Measurements from ENCODE around the gene RGS10. TPM values are rescaled to one million over a fixed set of nuclear protein-coding genes. Genes with fewer than 3 reads are reported as not detected.

RGS10 gene
- total RNA-seq, 1 experiment from 2014 or later, result 22.6 TPM

- TF ChIP-seq AR (CRISPR knock-in tag; IDR thresholded peaks at IDR 0.05), result no peak
- no peak for TF ChIP-seq PREB (CRISPR knock-in tag; IDR thresholded peaks at IDR 0.05; ENCODE audit: borderline replicate concordance)
- TF ChIP-seq TCF7 (CRISPR knock-in tag; IDR thresholded peaks at IDR 0.05; ENCODE audit: low read depth), result no peak
- no peak for TF ChIP-seq IRF2 (CRISPR knock-in tag; IDR thresholded peaks at IDR 0.05; ENCODE audit: borderline replicate concordance, low read depth)
- no peak for TF ChIP-seq OVOL2 (CRISPR knock-in tag; IDR thresholded peaks at IDR 0.05; ENCODE audit: borderline replicate concordance)
- no peak for TF ChIP-seq ZBTB43 (CRISPR knock-in tag; IDR thresholded peaks at IDR 0.05)
- no peak for TF ChIP-seq CREB1 (CRISPR knock-in tag; IDR thresholded peaks at IDR 0.05)
- no peak for TF ChIP-seq RELA (CRISPR knock-in tag; IDR thresholded peaks at IDR 0.05; ENCODE audit: borderline replicate concordance)
- TF ChIP-seq ESRRA (CRISPR knock-in tag; IDR thresholded peaks at IDR 0.05; ENCODE audit: borderline replicate concordance), result no peak
- no peak for TF ChIP-seq MAX (CRISPR knock-in tag; IDR thresholded peaks at IDR 0.05)
- TF ChIP-seq HMGXB4 (CRISPR knock-in tag; IDR thresholded peaks at IDR 0.05), result no peak
These were observed 47.0 kb downstream of the RGS10 start (continued) for GRCh38 chr10:119495545-119495944.

GRCh38 chr10:119495021-119495505, 47.5 kb downstream of the RGS10 start:
- CTCF ChIA-PET, result interaction anchor here (1.7 to 2.0 kb wide), 2 partner anchors 288 to 296 kb away, joined by 3 to 4 read pairs; partner anchors contain the start of gene GRK5
- no peak overlapping the region for H3K27ac Mint-ChIP-seq
- no peak overlapping the region for H3K4me3 Mint-ChIP-seq
- POLR2A ChIA-PET, result no interaction called here
- no peaks in the 10 kb centered on the region for H3K36me3 Mint-ChIP-seq
- peaks cover 5% of the 10 kb centered on the region; the same call in 1 of the 2 replicates for H3K4me1 Mint-ChIP-seq
- ATAC-seq (no peak), DNase-seq (ENCODE audit: low spot score) (no peak)
- no peaks in the 10 kb centered on the region for H3K9me3 Mint-ChIP-seq
- no peaks in the 10 kb centered on the region; the same call in 1 of the 2 replicates for H3K27me3 Mint-ChIP-seq (ENCODE audit: low read depth)
- no peak for TF ChIP-seq STAT6 (CRISPR knock-in tag; conservative IDR thresholded peaks at IDR 0.05; ENCODE audit: low read depth)
- no peak for TF ChIP-seq HMGA2 (CRISPR knock-in tag; IDR thresholded peaks at IDR 0.05)
- no peak for TF ChIP-seq CREB1 (CRISPR knock-in tag; IDR thresholded peaks at IDR 0.05)
- TF ChIP-seq E2F5 (CRISPR knock-in tag; IDR thresholded peaks at IDR 0.05), result no peak
- TF ChIP-seq ZNF138 (CRISPR knock-in tag; conservative IDR thresholded peaks at IDR 0.05), result no peak
- TF ChIP-seq EMX1 (CRISPR knock-in tag; IDR thresholded peaks at IDR 0.05), result no peak
- no peak for TF ChIP-seq NR1H2 (CRISPR knock-in tag; IDR thresholded peaks at IDR 0.05)
- no peak for TF ChIP-seq JUN (CRISPR knock-in tag; IDR thresholded peaks at IDR 0.05)
- TF ChIP-seq AR (CRISPR knock-in tag; IDR thresholded peaks at IDR 0.05), result no peak
- no peak for TF ChIP-seq NR3C1 (CRISPR knock-in tag; conservative IDR thresholded peaks at IDR 0.05; ENCODE audit: low read depth)
- no peak for TF ChIP-seq GTF2I (CRISPR knock-in tag; conservative IDR thresholded peaks at IDR 0.05)
- TF ChIP-seq RELA (CRISPR knock-in tag; IDR thresholded peaks at IDR 0.05; ENCODE audit: borderline replicate concordance), result no peak
- no peak for TF ChIP-seq NR2C2 (CRISPR knock-in tag; IDR thresholded peaks at IDR 0.05)

Data from WTC11 (cell line).